Stimulated activated naive CD8-positive, alpha-beta T cell treated with anti-CD3 and anti-CD28 coated beads, Interleukin-15, Interleukin-2, amounts not matched to agents 100 ng/mL and 50 ng/mL, for 24 hours (primary cell): ENCODE measurements around the gene PNPO.

Source experiments
- H3K27ac Mint-ChIP-seq: one replicate; pipeline ENCODE4 v1.8.0; 2021; ENCODE audit warnings: mild to moderate bottlenecking, mixed read lengths
- H3K27me3 Mint-ChIP-seq: one replicate; pipeline ENCODE4 v1.8.0; 2021; ENCODE audit warnings: mixed read lengths
- H3K36me3 Mint-ChIP-seq: one replicate; pipeline ENCODE4 v1.8.0; 2021; ENCODE audit warnings: low read depth, mixed read lengths
- H3K4me1 Mint-ChIP-seq: one replicate; pipeline ENCODE4 v1.8.0; 2021; ENCODE audit warnings: low read depth, mixed read lengths
- H3K4me3 Mint-ChIP-seq: one replicate; pipeline ENCODE4 v1.8.0; 2021; ENCODE audit warnings: mild to moderate bottlenecking, mixed read lengths
- H3K9me3 Mint-ChIP-seq: one replicate; pipeline ENCODE4 v1.8.0; 2021; ENCODE audit warnings: mixed read lengths

PNPO gene

GRCh38 chr17:47989159-47989558, 47.8 kb downstream of the PNPO start:
- Mint-ChIP-seq H3K36me3 (peaks cover 5% of the 10 kb centered on the region), H3K27me3 (peaks cover 4% of the 10 kb centered on the region), H3K4me1 (peaks cover 3% of the 10 kb centered on the region), H3K9me3 (no peaks in the 10 kb centered on the region), H3K27ac (no peak overlapping the region), H3K4me3 (no peak overlapping the region)

- H3K4me3 Mint-ChIP-seq: no peak overlapping the region
- peaks cover 5% of the 10 kb centered on the region for H3K36me3 Mint-ChIP-seq
- peaks cover 8% of the 10 kb centered on the region for H3K27me3 Mint-ChIP-seq
- no peak overlapping the region for H3K27ac Mint-ChIP-seq
- H3K4me1 Mint-ChIP-seq: peaks cover 3% of the 10 kb centered on the region
- no peaks in the 10 kb centered on the region for H3K9me3 Mint-ChIP-seq
Observed at GRCh38 chr17:47989700-47990099, 48.3 kb downstream of the PNPO start.

GRCh38 chr17:47990962-47991731, 49.8 kb downstream of the PNPO start:
- Mint-ChIP-seq H3K27me3 (peaks cover 8% of the 10 kb centered on the region), H3K36me3 (no peaks in the 10 kb centered on the region), H3K4me3 (no peak overlapping the region)

GRCh38 chr17:47992216-47992615, 50.8 kb downstream of the PNPO start:
- H3K4me3 Mint-ChIP-seq: no peak overlapping the region
- no peaks in the 10 kb centered on the region for H3K9me3 Mint-ChIP-seq
- peaks cover 8% of the 10 kb centered on the region for H3K27me3 Mint-ChIP-seq
- H3K27ac Mint-ChIP-seq: no peak overlapping the region
- peaks cover 3% of the 10 kb centered on the region for H3K4me1 Mint-ChIP-seq
- no peaks in the 10 kb centered on the region for H3K36me3 Mint-ChIP-seq

More at GRCh38 chr17:47990962-47991731, 49.8 kb downstream of the PNPO start:
- Mint-ChIP-seq H3K4me1 (peaks cover 3% of the 10 kb centered on the region), H3K27ac (no peak overlapping the region), H3K9me3 (no peaks in the 10 kb centered on the region)

GRCh38 chr17:47993031-47993564, 51.7 kb downstream of the PNPO start:
- Mint-ChIP-seq H3K4me3 (no peak overlapping the region), H3K4me1 (peaks cover 3% of the 10 kb centered on the region), H3K36me3 (no peaks in the 10 kb centered on the region), H3K27me3 (peaks cover 8% of the 10 kb centered on the region), H3K27ac (no peak overlapping the region), H3K9me3 (no peaks in the 10 kb centered on the region)

- peaks cover 3% of the 10 kb centered on the region for H3K4me1 Mint-ChIP-seq
- H3K4me3 Mint-ChIP-seq: no peak overlapping the region
- no peaks in the 10 kb centered on the region for H3K36me3 Mint-ChIP-seq
- H3K9me3 Mint-ChIP-seq: no peaks in the 10 kb centered on the region
- H3K27ac Mint-ChIP-seq: no peak overlapping the region
- H3K27me3 Mint-ChIP-seq: peaks cover 8% of the 10 kb centered on the region
Observed at GRCh38 chr17:47993964-47994363, 52.6 kb downstream of the PNPO start.

GRCh38 chr17:47994724-47995123, 53.4 kb downstream of the PNPO start:
- Mint-ChIP-seq H3K27me3 (peaks cover 8% of the 10 kb centered on the region), H3K4me3 (no peak overlapping the region), H3K27ac (no peak overlapping the region), H3K4me1 (no peaks in the 10 kb centered on the region), H3K36me3 (no peaks in the 10 kb centered on the region), H3K9me3 (no peaks in the 10 kb centered on the region)

- H3K4me3 Mint-ChIP-seq: no peak overlapping the region
- H3K27me3 Mint-ChIP-seq: peaks cover 8% of the 10 kb centered on the region
- no peak overlapping the region for H3K27ac Mint-ChIP-seq
- no peaks in the 10 kb centered on the region for H3K36me3 Mint-ChIP-seq
- H3K9me3 Mint-ChIP-seq: no peaks in the 10 kb centered on the region
- no peaks in the 10 kb centered on the region for H3K4me1 Mint-ChIP-seq
Observed at GRCh38 chr17:47995241-47995935, 54.0 kb downstream of the PNPO start.

GRCh38 chr17:47996201-47996600, 54.8 kb downstream of the PNPO start:
- Mint-ChIP-seq H3K27me3 (peaks cover 8% of the 10 kb centered on the region), H3K4me1 (no peaks in the 10 kb centered on the region), H3K27ac (peak overlapping the region; percentile 53), H3K9me3 (no peaks in the 10 kb centered on the region), H3K36me3 (no peaks in the 10 kb centered on the region), H3K4me3 (no peak overlapping the region)

GRCh38 chr17:47997586-47997985, 56.2 kb downstream of the PNPO start:
- peaks cover 3% of the 10 kb centered on the region for H3K4me1 Mint-ChIP-seq
- no peaks in the 10 kb centered on the region for H3K9me3 Mint-ChIP-seq
- no peak overlapping the region for H3K4me3 Mint-ChIP-seq
- no peaks in the 10 kb centered on the region for H3K36me3 Mint-ChIP-seq
- H3K27ac Mint-ChIP-seq: no peak overlapping the region
- peaks cover 8% of the 10 kb centered on the region for H3K27me3 Mint-ChIP-seq

GRCh38 chr17:47998044-47998443, 56.7 kb downstream of the PNPO start:
- H3K36me3 Mint-ChIP-seq: no peaks in the 10 kb centered on the region
- H3K27me3 Mint-ChIP-seq: peaks cover 8% of the 10 kb centered on the region
- H3K4me3 Mint-ChIP-seq: no peak overlapping the region
- peaks cover 7% of the 10 kb centered on the region for H3K4me1 Mint-ChIP-seq
- H3K27ac Mint-ChIP-seq: no peak overlapping the region
- no peaks in the 10 kb centered on the region for H3K9me3 Mint-ChIP-seq
